Upper lobe of left lung (tissue), 4 donors: ENCODE measurements around the gene KCTD17.

Source experiments
- CTCF ChIP-seq, 6 experiments: fragments of 450-650 bp in 4 of 6; fragments of 200-600 bp in 2 of 6; sonication (generic) in 2 of 6; IDR thresholded peaks; one replicate each; pipeline ENCODE4 v1.5.1; 2016 to 2019; ENCODE audit warnings: antibody characterized with exemption in 6 of 6
- POLR2AphosphoS5 ChIP-seq, 2 donors: sonication (generic); formaldehyde crosslinking; IDR thresholded peaks; one replicate each; pipeline ENCODE4 v1.5.1; 2017; ENCODE audit warnings: antibody characterized with exemption in 2 of 2

GRCh38 chr22:37045958-37046357 is 5.6 kb upstream of the KCTD17 start:
- no peak for TF ChIP-seq POLR2AphosphoS5 (IDR thresholded peaks at IDR 0.05)
- TF ChIP-seq CTCF (IDR thresholded peaks at IDR 0.05), result peak in 3 of 6 experiments; percentile 13 to 24 (median 14)
